K562 (cell line): ENCODE data around the gene TCF25. TPM values are rescaled to one million over a fixed set of nuclear protein-coding genes. Genes with fewer than 3 reads are reported as not detected.
A peak's percentile ranks its signal among the peaks of the same experiment; 100 is the strongest.

Source experiments
- ARID2 ChIP-seq: fragments of 450-650 bp; IDR thresholded peaks from 2 replicates; pipeline ENCODE4 v1.6.1; 2017; ENCODE audit warnings: antibody characterized with exemption, mild to moderate bottlenecking
- BHLHE40 ChIP-seq: IDR thresholded peaks from 2 replicates; pipeline ENCODE4 v1.6.1; 2011; ENCODE audit warnings: low read length, improper control_type of control experiment
- CREB5 ChIP-seq: fragments of 250-450 bp; sonication (Bioruptor Pico); IDR thresholded peaks from 2 replicates; pipeline ENCODE4 v1.5.0; 2020; ENCODE audit warnings: mild to moderate bottlenecking
- CSDE1 ChIP-seq, 2 experiments: fragments of 450-650 bp; IDR thresholded peaks; 2 replicates each; pipeline ENCODE4 v1.6.1; 2016; ENCODE audit warnings: mild to moderate bottlenecking in 1 of 2
- EP300 ChIP-seq: IDR thresholded peaks from 2 replicates; pipeline ENCODE4 v1.6.1; 2012; ENCODE audit warnings: low read length, improper control_type of control experiment
- FOXA3 ChIP-seq, 2 experiments: fragments of 450-650 bp in 1 of 2; sonication (generic) in 1 of 2; formaldehyde crosslinking; IDR thresholded peaks in 1 of 2; conservative IDR thresholded peaks in 1 of 2; 2 replicates each; pipeline versions ENCODE4 v1.4.0 to v1.8.0; 2020 to 2022; ENCODE audit warnings: mild to moderate bottlenecking in 2 of 2, missing genetic modification reagents in 1 of 2
- FOXO4 ChIP-seq: fragments of 450-650 bp; formaldehyde crosslinking; IDR thresholded peaks from 2 replicates; pipeline ENCODE4 v1.4.0; 2020; ENCODE audit warnings: mild to moderate bottlenecking, moderate library complexity
- FOXP1 ChIP-seq: sonication (generic); formaldehyde crosslinking; IDR thresholded peaks from 2 replicates; pipeline ENCODE4 v1.8.0; 2022; ENCODE audit warnings: mild to moderate bottlenecking, missing genetic modification reagents
- GTF2E2 ChIP-seq: fragments of 200-800 bp; sonication (Bioruptor generic); IDR thresholded peaks from 2 replicates; pipeline ENCODE4 v1.6.1; 2016; ENCODE audit warnings: missing genetic modification characterization, missing compliant biosample characterization
- HNRNPK ChIP-seq: fragments of 200-400 bp; formaldehyde crosslinking; IDR thresholded peaks from one replicate; pipeline ENCODE4 v1.6.1; 2018; ENCODE audit warnings: mild to moderate bottlenecking, low read depth, low read length; ENCODE audit not compliant: poor library complexity, severe bottlenecking
- HOXB6 ChIP-seq: fragments of 250-450 bp; sonication (Bioruptor Pico); IDR thresholded peaks from 2 replicates; pipeline ENCODE4 v1.5.1; 2022; ENCODE audit warnings: mild to moderate bottlenecking, borderline replicate concordance
- IRF9 ChIP-seq: fragments of 450-650 bp; IDR thresholded peaks from 2 replicates; pipeline ENCODE4 v1.6.1; 2016; ENCODE audit warnings: missing biosample characterization, missing genetic modification characterization
- PHF21A ChIP-seq: fragments of 450-650 bp; IDR thresholded peaks from 2 replicates; pipeline ENCODE4 v1.6.1; 2017; ENCODE audit warnings: low read depth, borderline replicate concordance
- POU5F1 ChIP-seq: fragments of 150-350 bp; IDR thresholded peaks from 2 replicates; pipeline ENCODE4 v1.6.1; 2014; ENCODE audit warnings: borderline replicate concordance, low read length, low read depth, mild to moderate bottlenecking; ENCODE audit not compliant: partially characterized antibody
- PPARD ChIP-seq: fragments of 250-450 bp; sonication (Bioruptor Pico); IDR thresholded peaks from 2 replicates; pipeline ENCODE4 v1.8.0; 2022; ENCODE audit warnings: inconsistent platforms, mild to moderate bottlenecking, moderate library complexity
- RUNX1 ChIP-seq: sonication (generic); IDR thresholded peaks from 2 replicates; pipeline ENCODE4 v1.6.1; 2016; ENCODE audit warnings: antibody characterized with exemption, low read depth
- SMAD2 ChIP-seq: fragments of 150-350 bp; IDR thresholded peaks from 2 replicates; pipeline ENCODE4 v1.6.1; 2014; ENCODE audit warnings: low read depth, mild to moderate bottlenecking, low read length
- SMAD4 ChIP-seq: fragments of 250-450 bp; sonication (Bioruptor Pico); conservative IDR thresholded peaks from 2 replicates; pipeline ENCODE4 v1.8.0; 2021; ENCODE audit warnings: inconsistent platforms, mild to moderate bottlenecking, moderate library complexity
- SMC3 ChIP-seq: conservative IDR thresholded peaks from 2 replicates; pipeline ENCODE4 v1.6.1; 2011; ENCODE audit warnings: low read depth, low read length, improper control_type of control experiment; ENCODE audit not compliant: insufficient read depth
- SREBF1 ChIP-seq: fragments of 150-350 bp; IDR thresholded peaks from 2 replicates; pipeline ENCODE4 v1.6.1; 2014; ENCODE audit warnings: antibody characterized with exemption, low read depth, low read length, borderline replicate concordance
- ZKSCAN1 ChIP-seq: fragments of 150-350 bp; IDR thresholded peaks from 2 replicates; pipeline ENCODE4 v1.6.1; 2016; ENCODE audit warnings: low read depth, low read length
- ZNF134 ChIP-seq: fragments of 250-450 bp; sonication (Bioruptor Pico); conservative IDR thresholded peaks from 2 replicates; pipeline ENCODE4 v1.4.0; 2020
- ZNF347 ChIP-seq: fragments of 450-650 bp; formaldehyde crosslinking; IDR thresholded peaks from 2 replicates; pipeline ENCODE4 v1.4.0; 2020; ENCODE audit warnings: low read depth, mild to moderate bottlenecking, moderate library complexity
- ZNF511 ChIP-seq: sonication (generic); formaldehyde crosslinking; IDR thresholded peaks from 2 replicates; pipeline ENCODE4 v1.8.0; 2022; ENCODE audit warnings: mild to moderate bottlenecking, missing genetic modification reagents
- ZNF583 ChIP-seq: fragments of 250-450 bp; sonication (Bioruptor Pico); IDR thresholded peaks from 2 replicates; pipeline ENCODE4 v1.4.0; 2020
- polyA plus RNA-seq, 8 experiments: library from polyadenylated mRNA; depleted of rRNA in 4 of 8; stranded (reverse) in 5 of 8; unstranded in 3 of 8; fragments of >200 nt; fragmentation: Nextera tagmentation in 2 of 8; fragmentation: Illumina TruSeq in 1 of 8; extraction: Ambion mirVana in 2 of 8; extraction: Trizol in 1 of 8; gene quantifications; 2 replicates each; pipeline versions ENCODE4 v1.2.1 to v1.2.3, GENCODE V29; 2011 to 2014; ENCODE audit warnings: inconsistent platforms in 1 of 8, missing spikeins in 1 of 8
- total RNA-seq, 7 experiments: library from RNA; depleted of rRNA in 6 of 7; stranded (reverse); fragments of >200 nt in 6 of 7; fragmentation: Illumina TruSeq in 2 of 7; extraction: Trizol in 2 of 7; gene quantifications; 2 replicates each; pipeline versions ENCODE4 v1.2.1 to v1.2.3, GENCODE V29; 2011 to 2021; ENCODE audit warnings: low replicate concordance in 1 of 7

The TCF25 gene
- total and polyA plus RNA-seq, 9 of the 15 experiments (the other 6 are each of a cell fraction or from before 2014, with no cell fraction given), result 9.0 to 154 (median 83.8) TPM

GRCh38 chr16:89873109-89873971 is at the start of gene TCF25 (continued):
- TF ChIP-seq CREB5 (no peak), HOXB6 (no peak), BHLHE40 (no peak), FOXP1 (CRISPR knock-in tag) (no peak; the same call in 1 of the 2 replicates), ZNF134 (CRISPR knock-in tag) (no peak), SMAD2 (no peak), ZNF583 (peak; percentile 73; the same call in 1 of the 2 replicates), ZNF511 (CRISPR knock-in tag) (peak; percentile 88), ARID2 (no peak), POU5F1 (no peak), SMC3 (0 out of 2 replicates have a peak, but pooled peaks have one; percentile 26), GTF2E2 (peak; percentile 81; the same call in 1 of the 2 replicates), SREBF1 (no peak), SMAD4 (CRISPR knock-in tag) (peak; percentile 88; the same call in 1 of the 2 replicates), FOXA3 (CRISPR knock-in tag; conservative IDR thresholded peaks at IDR 0.05 in 1 of 2, IDR thresholded peaks at IDR 0.05 in 1 of 2) (no peak), HNRNPK (no peak), ZNF347 (CRISPR knock-in tag) (no peak), EP300 (no peak), IRF9 (no peak), PHF21A (no peak), CSDE1 (IDR thresholded peaks at IDR 0.05) (no peak), FOXO4 (CRISPR knock-in tag) (no peak), RUNX1 (no peak), ZKSCAN1 (no peak), PPARD (CRISPR knock-in tag) (no peak)
